HEK293T (cell line): ENCODE measurements around the gene CPB1.

ENCODE experiments used
- ARNT ChIP-seq: fragments of 450-650 bp; IDR thresholded peaks from 2 replicates; pipeline ENCODE4 v1.6.1; 2017; ENCODE audit warnings: mild to moderate bottlenecking
- BHLHE40 ChIP-seq: fragments of 450-650 bp; IDR thresholded peaks from 2 replicates; pipeline ENCODE4 v1.6.1; 2016; ENCODE audit warnings: mild to moderate bottlenecking, moderate library complexity, borderline replicate concordance
- ELF4 ChIP-seq: fragments of 450-650 bp; IDR thresholded peaks from 2 replicates; pipeline ENCODE4 v1.6.1; 2017; ENCODE audit warnings: antibody characterized with exemption
- FOXK2 ChIP-seq: fragments of 450-650 bp; IDR thresholded peaks from 2 replicates; pipeline ENCODE4 v1.6.1; 2016; ENCODE audit warnings: mild to moderate bottlenecking
- FOXM1 ChIP-seq: fragments of 450-650 bp; IDR thresholded peaks from 2 replicates; pipeline ENCODE4 v1.6.1; 2017; ENCODE audit warnings: mild to moderate bottlenecking, borderline replicate concordance
- PKNOX1 ChIP-seq: fragments of 450-650 bp; IDR thresholded peaks from 2 replicates; pipeline ENCODE4 v1.6.1; 2016
- SP1 ChIP-seq: fragments of 450-650 bp; IDR thresholded peaks from 2 replicates; pipeline ENCODE4 v1.6.1; 2017
- SUZ12 ChIP-seq: fragments of 450-650 bp; IDR thresholded peaks from 2 replicates; pipeline ENCODE4 v1.6.1; 2016; ENCODE audit warnings: mild to moderate bottlenecking
- TARDBP ChIP-seq: fragments of 450-650 bp; IDR thresholded peaks from 2 replicates; pipeline ENCODE4 v1.6.1; 2016
- ZNF384 ChIP-seq: fragments of 450-650 bp; IDR thresholded peaks from 2 replicates; pipeline ENCODE4 v1.6.1; 2016

GRCh38 chr3:148797795-148798194 is 29.8 kb upstream of the CPB1 start:
- TF ChIP-seq FOXM1 (no peak), ZNF384 (no peak), BHLHE40 (no peak), TARDBP (no peak), ELF4 (no peak), SUZ12 (no peak), ARNT (no peak), PKNOX1 (no peak), FOXK2 (no peak), SP1 (no peak)
